ENCODE data around the gene RRP36.

GRCh38 chr6:43038727-43039126 is 17.3 kb downstream of the RRP36 start:
- TF ChIP-seq CTCF (IDR thresholded peaks at IDR 0.05; ENCODE audit: insufficient read depth, low read length, poor library complexity, severe bottlenecking), result no peak
- TF ChIP-seq EZH2phosphoT487 (conservative IDR thresholded peaks at IDR 0.05; ENCODE audit: low read length), result no peak
